ENCODE data around the gene CLEC20A.

- TF ChIP-seq CTCF (conservative IDR thresholded peaks at IDR 0.05 in 1 of 2, IDR thresholded peaks at IDR 0.05 in 1 of 2; ENCODE audit: low read depth in 1 of 2, low read length in 2 of 2) (no peak), EZH2 (IDR thresholded peaks at IDR 0.05; ENCODE audit: low read length, missing control alignments) (no peak)
Observed at GRCh38 chr1:178485541-178485981, 11.2 kb downstream of the CLEC20A start.

Measured in fibroblast of lung (primary cell).